Type B pancreatic cell (in vitro differentiated cells): ENCODE data around the gene RAD9A. TPM values are rescaled to one million over a fixed set of nuclear protein-coding genes. Genes with fewer than 3 reads are reported as not detected.

ENCODE experiments used
- DNase-seq: peaks from one replicate; pipeline ENCODE4 v3.0.0; 2021; ENCODE audit warnings: mixed read lengths; ENCODE audit not compliant: unreplicated experiment; ENCODE audit errors: extremely low spot score
- H3K27ac Mint-ChIP-seq: 2 replicates; pipeline ENCODE4 v1.8.0; 2021; ENCODE audit warnings: mild to moderate bottlenecking, mixed read lengths
- H3K27me3 Mint-ChIP-seq: 2 replicates; pipeline ENCODE4 v1.8.0; 2021; ENCODE audit warnings: mixed read lengths
- H3K36me3 Mint-ChIP-seq: 2 replicates; pipeline ENCODE4 v1.8.0; 2021; ENCODE audit warnings: mixed read lengths
- H3K4me1 Mint-ChIP-seq: one replicate; pipeline ENCODE4 v1.8.0; 2021; ENCODE audit warnings: mixed read lengths; ENCODE audit not compliant: unreplicated experiment
- H3K4me3 Mint-ChIP-seq: 2 replicates; pipeline ENCODE4 v1.8.0; 2021; ENCODE audit warnings: mild to moderate bottlenecking, mixed read lengths
- H3K9me3 Mint-ChIP-seq: 2 replicates; pipeline ENCODE4 v1.8.0; 2021; ENCODE audit warnings: mixed read lengths
- CTCF ChIP-seq: fragments of 200-600 bp; sonication (generic); conservative IDR thresholded peaks from 2 replicates; pipeline ENCODE4 v1.5.0; 2021; ENCODE audit warnings: antibody characterized with exemption, mild to moderate bottlenecking
- total RNA-seq: library from RNA; stranded (reverse); gene quantifications from 2 replicates; pipeline ENCODE4 v1.2.1, GENCODE V29; 2021; ENCODE audit warnings: low replicate concordance

The RAD9A gene
- total RNA-seq, 1 donor from 2014 or later = 41.2 TPM

GRCh38 chr11:67347964-67348749 lies 43.6 kb upstream of the RAD9A start:
- peaks cover 22% of the 10 kb centered on the region for H3K4me1 Mint-ChIP-seq
- no peak for TF ChIP-seq CTCF

GRCh38 chr11:67349036-67349435 lies 42.8 kb upstream of the RAD9A start:
- peaks cover 27% of the 10 kb centered on the region for H3K4me1 Mint-ChIP-seq
- H3K36me3 Mint-ChIP-seq = no peaks in the 10 kb centered on the region
- H3K27ac Mint-ChIP-seq = peak overlapping the region; percentile 67
- DNase-seq = no peak
- no peaks in the 10 kb centered on the region for H3K27me3 Mint-ChIP-seq
- H3K4me3 Mint-ChIP-seq = no peak overlapping the region
- H3K9me3 Mint-ChIP-seq = no peaks in the 10 kb centered on the region
- no peak for TF ChIP-seq CTCF

More at GRCh38 chr11:67347964-67348749, 43.6 kb upstream of the RAD9A start:
- no peak for DNase-seq
- peak overlapping the region; percentile 67 for H3K27ac Mint-ChIP-seq
- no peaks in the 10 kb centered on the region for H3K27me3 Mint-ChIP-seq
- no peak overlapping the region for H3K4me3 Mint-ChIP-seq
- no peaks in the 10 kb centered on the region for H3K9me3 Mint-ChIP-seq
- H3K36me3 Mint-ChIP-seq = no peaks in the 10 kb centered on the region

- no peak for DNase-seq
- H3K27ac Mint-ChIP-seq = peak overlapping the region; percentile 7
- TF ChIP-seq CTCF = no peak
- H3K4me3 Mint-ChIP-seq = no peak overlapping the region
- H3K4me1 Mint-ChIP-seq = peaks cover 30% of the 10 kb centered on the region
- no peaks in the 10 kb centered on the region for H3K9me3 Mint-ChIP-seq
- no peaks in the 10 kb centered on the region for H3K27me3 Mint-ChIP-seq
- H3K36me3 Mint-ChIP-seq = no peaks in the 10 kb centered on the region
Measured at GRCh38 chr11:67349457-67349856, 42.3 kb upstream of the RAD9A start.

GRCh38 chr11:67349928-67350465 lies 41.8 kb upstream of the RAD9A start:
- no peak for DNase-seq
- no peak for TF ChIP-seq CTCF
- H3K4me3 Mint-ChIP-seq = no peak overlapping the region
- H3K9me3 Mint-ChIP-seq = no peaks in the 10 kb centered on the region
- no peaks in the 10 kb centered on the region for H3K36me3 Mint-ChIP-seq
- peak overlapping the region; percentile 7 for H3K27ac Mint-ChIP-seq
- peaks cover 30% of the 10 kb centered on the region for H3K4me1 Mint-ChIP-seq
- no peaks in the 10 kb centered on the region for H3K27me3 Mint-ChIP-seq

GRCh38 chr11:67351275-67352005 lies 40.3 kb upstream of the RAD9A start:
- no peaks in the 10 kb centered on the region for H3K9me3 Mint-ChIP-seq
- peak; percentile 96 for TF ChIP-seq CTCF
- peaks cover 24% of the 10 kb centered on the region for H3K4me1 Mint-ChIP-seq
- H3K4me3 Mint-ChIP-seq = peak overlapping the region; percentile 80
- H3K27me3 Mint-ChIP-seq = no peaks in the 10 kb centered on the region
- no peak for DNase-seq
- H3K36me3 Mint-ChIP-seq = no peaks in the 10 kb centered on the region
- H3K27ac Mint-ChIP-seq = peak overlapping the region; percentile 79
